Parathyroid adenoma (tissue), 2 donors: ENCODE results near the gene IQGAP3.

Experiments
- H2AFZ ChIP-seq: fragments of 300-600 bp; sonication (generic); one replicate; pipeline ENCODE4 v1.7.0; 2017; ENCODE audit warnings: antibody characterized with exemption, mild to moderate bottlenecking
- H3K27ac ChIP-seq: fragments of 300-600 bp; sonication (generic); one replicate; pipeline ENCODE4 v1.7.0; 2017
- H3K27me3 ChIP-seq: fragments of 300-600 bp; sonication (generic); one replicate; pipeline ENCODE4 v1.7.0; 2017; ENCODE audit warnings: low read length; ENCODE audit not compliant: control insufficient read depth, insufficient read depth
- H3K36me3 ChIP-seq: fragments of 300-600 bp; sonication (generic); one replicate; pipeline ENCODE4 v1.7.0; 2017; ENCODE audit warnings: low read length; ENCODE audit not compliant: control insufficient read depth, insufficient read depth
- H3K4me1 ChIP-seq: fragments of 300-600 bp; sonication (generic); one replicate; pipeline ENCODE4 v1.7.0; 2017; ENCODE audit warnings: control low read depth
- H3K4me2 ChIP-seq: fragments of 300-600 bp; sonication (generic); one replicate; pipeline ENCODE4 v1.7.0; 2017; ENCODE audit warnings: low read length
- H3K4me3 ChIP-seq: fragments of 300-600 bp; sonication (generic); one replicate; pipeline ENCODE4 v1.7.0; 2017; ENCODE audit warnings: low read depth, low read length
- H3K79me2 ChIP-seq: fragments of 300-600 bp; sonication (generic); one replicate; pipeline ENCODE4 v1.7.0; 2017; ENCODE audit warnings: control low read depth
- H3K9ac ChIP-seq: fragments of 300-600 bp; sonication (generic); one replicate; pipeline ENCODE4 v1.7.0; 2017; ENCODE audit warnings: mild to moderate bottlenecking
- H3K9me3 ChIP-seq: fragments of 300-600 bp; sonication (generic); one replicate; pipeline ENCODE4 v1.7.0; 2017; ENCODE audit warnings: low read length; ENCODE audit not compliant: control insufficient read depth
- CTCF ChIP-seq: fragments of 300-600 bp; sonication (generic); IDR thresholded peaks from one replicate; pipeline ENCODE4 v1.7.0; 2017; ENCODE audit warnings: antibody characterized with exemption, mild to moderate bottlenecking
- donor health status: primary hyperparathyroidism.

Gene IQGAP3

GRCh38 chr1:156565519-156565918, 6.8 kb downstream of the IQGAP3 start:
- no peak overlapping the region for H3K9ac ChIP-seq
- no peaks in the 10 kb centered on the region for H3K36me3 ChIP-seq
- no peak for TF ChIP-seq CTCF
- no peak overlapping the region for H3K4me2 ChIP-seq
- H3K27ac ChIP-seq, result no peak overlapping the region
- H3K27me3 ChIP-seq, result no peaks in the 10 kb centered on the region
- no peaks in the 10 kb centered on the region for H3K4me1 ChIP-seq
- no peak overlapping the region for H2AFZ ChIP-seq
- H3K79me2 ChIP-seq, result no peaks in the 10 kb centered on the region
- no peaks in the 10 kb centered on the region for H3K9me3 ChIP-seq
- no peak overlapping the region for H3K4me3 ChIP-seq

GRCh38 chr1:156560585-156561163, 11.7 kb downstream of the IQGAP3 start:
- Histone ChIP-seq H3K4me3 (no peak overlapping the region), H3K4me2 (no peak overlapping the region), H2AFZ (no peak overlapping the region), H3K27ac (no peak overlapping the region), H3K79me2 (no peaks in the 10 kb centered on the region), H3K9me3 (no peaks in the 10 kb centered on the region), H3K27me3 (no peaks in the 10 kb centered on the region), H3K9ac (no peak overlapping the region), H3K36me3 (no peaks in the 10 kb centered on the region), H3K4me1 (no peaks in the 10 kb centered on the region)
- TF ChIP-seq CTCF, result no peak

- H3K27me3 ChIP-seq, result no peaks in the 10 kb centered on the region
- H3K4me2 ChIP-seq, result no peak overlapping the region
- H3K4me1 ChIP-seq, result no peaks in the 10 kb centered on the region
- H2AFZ ChIP-seq, result no peak overlapping the region
- H3K36me3 ChIP-seq, result no peaks in the 10 kb centered on the region
- no peak overlapping the region for H3K9ac ChIP-seq
- no peaks in the 10 kb centered on the region for H3K9me3 ChIP-seq
- no peaks in the 10 kb centered on the region for H3K79me2 ChIP-seq
- H3K27ac ChIP-seq, result no peak overlapping the region
- no peak for TF ChIP-seq CTCF
- H3K4me3 ChIP-seq, result no peak overlapping the region
These were observed 12.5 kb downstream of the IQGAP3 start for GRCh38 chr1:156559797-156560385.

GRCh38 chr1:156559086-156559796, 13.1 kb downstream of the IQGAP3 start:
- no peak overlapping the region for H3K4me3 ChIP-seq
- no peak overlapping the region for H3K27ac ChIP-seq
- H3K9ac ChIP-seq, result no peak overlapping the region
- no peaks in the 10 kb centered on the region for H3K36me3 ChIP-seq
- no peak overlapping the region for H3K4me2 ChIP-seq
- no peaks in the 10 kb centered on the region for H3K27me3 ChIP-seq
- no peaks in the 10 kb centered on the region for H3K9me3 ChIP-seq
- no peak for TF ChIP-seq CTCF
- no peaks in the 10 kb centered on the region for H3K4me1 ChIP-seq
- H2AFZ ChIP-seq, result no peak overlapping the region
- H3K79me2 ChIP-seq, result no peaks in the 10 kb centered on the region
